Activated T-cell treated with anti-CD3 and anti-CD28 coated beads, Interleukin-2, amount 50 U/mL, for 72 hours (primary cell): Measurements from ENCODE around the gene COLEC11. TPM values are rescaled to one million over a fixed set of nuclear protein-coding genes. Genes with fewer than 3 reads are reported as not detected.
"Not testable (repeated sequence)": the region's sequence is repeated elsewhere in the genome, so short reads cannot be mapped to it uniquely, and the experiment has no call there.

Experiments used
- ATAC-seq, 2 donors: fragments of 150-1000 bp; cut with Tn5 transposase; replicated peaks in 1 of 2; 2 replicates each; pipeline ENCODE4 v1.10.0; 2021; ENCODE audit warnings: moderate library complexity in 2 of 2, mild to moderate bottlenecking in 1 of 2
- DNase-seq, 2 donors: peaks; one replicate each; pipeline ENCODE4 v3.0.0; 2021 to 2022; ENCODE audit warnings: mixed read lengths in 1 of 2
- H3K27ac Mint-ChIP-seq: one replicate; pipeline ENCODE4 v1.8.0; 2022; ENCODE audit warnings: mild to moderate bottlenecking, moderate library complexity, mixed read lengths
- H3K27me3 Mint-ChIP-seq: one replicate; pipeline ENCODE4 v1.8.0; 2022; ENCODE audit warnings: low read depth, mixed read lengths
- H3K36me3 Mint-ChIP-seq, 2 donors: one replicate each; pipeline ENCODE4 v1.8.0; 2022; ENCODE audit warnings: mixed read lengths in 2 of 2, mild to moderate bottlenecking in 1 of 2; ENCODE audit not compliant: insufficient read depth in 2 of 2
- H3K4me1 Mint-ChIP-seq: one replicate; pipeline ENCODE4 v1.8.0; 2022; ENCODE audit warnings: low read depth, mixed read lengths
- H3K4me3 Mint-ChIP-seq, 2 donors: one replicate each; pipeline ENCODE4 v1.8.0; 2022; ENCODE audit warnings: mild to moderate bottlenecking in 2 of 2, mixed read lengths in 2 of 2, moderate library complexity in 2 of 2
- H3K9me3 Mint-ChIP-seq, 2 donors: one replicate each; pipeline ENCODE4 v1.8.0; 2022; ENCODE audit warnings: mixed read lengths in 2 of 2
- total RNA-seq, 2 donors: library from RNA; stranded (reverse); gene quantifications; one replicate each; pipeline ENCODE4 v1.2.3, GENCODE V29; 2022

COLEC11 gene
- total RNA-seq, 2 donors from 2014 or later = 0.21 to 0.41 TPM

GRCh38 chr2:3654011-3654410 is 59.1 kb downstream of the COLEC11 start:
- no peak for ATAC-seq
- Mint-ChIP-seq H3K27ac (no peak overlapping the region), H3K4me3 (no peak overlapping the region), H3K4me1 (peaks cover 17% of the 10 kb centered on the region), H3K36me3 (no peaks in the 10 kb centered on the region), H3K9me3 (no peaks in the 10 kb centered on the region), H3K27me3 (no peaks in the 10 kb centered on the region)
- no peak for DNase-seq

- ATAC-seq (no peak), DNase-seq (no peak)
- no peak overlapping the region for H3K4me3 Mint-ChIP-seq
- no peak overlapping the region for H3K27ac Mint-ChIP-seq
- no peaks in the 10 kb centered on the region for H3K36me3 Mint-ChIP-seq
- H3K4me1 Mint-ChIP-seq = peaks cover 17% of the 10 kb centered on the region
- H3K27me3 Mint-ChIP-seq = no peaks in the 10 kb centered on the region
- no peaks in the 10 kb centered on the region for H3K9me3 Mint-ChIP-seq
Measured at GRCh38 chr2:3654531-3655225, 59.8 kb downstream of the COLEC11 start.

- Mint-ChIP-seq H3K9me3 (no peaks in the 10 kb centered on the region), H3K27ac (no peak overlapping the region), H3K4me3 (no peak overlapping the region), H3K27me3 (no peaks in the 10 kb centered on the region), H3K36me3 (no peaks in the 10 kb centered on the region), H3K4me1 (peaks cover 18% of the 10 kb centered on the region)
- ATAC-seq = no peak
- DNase-seq = no peak
Measured at GRCh38 chr2:3655871-3656761, 61.2 kb downstream of the COLEC11 start.

GRCh38 chr2:3656762-3657721 is 62.1 kb downstream of the COLEC11 start:
- DNase-seq = no peak
- peaks cover 9% of the 10 kb centered on the region for H3K4me1 Mint-ChIP-seq
- H3K9me3 Mint-ChIP-seq = no peaks in the 10 kb centered on the region
- no peaks in the 10 kb centered on the region for H3K36me3 Mint-ChIP-seq
- no peaks in the 10 kb centered on the region for H3K27me3 Mint-ChIP-seq
- H3K27ac Mint-ChIP-seq = no peak overlapping the region
- no peak for ATAC-seq
- H3K4me3 Mint-ChIP-seq = no peak overlapping the region

GRCh38 chr2:3657881-3658280 is 63.0 kb downstream of the COLEC11 start, which contains the start of gene ALLC:
TSS of gene ALLC (plus strand) at chr2:3658200. CDS start at chr2:3671158, 12,958 bp downstream.
- ATAC-seq (no peak), DNase-seq (no peak)
- no peak within 1 kb of the TSS for H3K27ac Mint-ChIP-seq
- H3K9me3 Mint-ChIP-seq = no peaks in the 10 kb centered on the region
- no peak within 1 kb of the TSS for H3K4me3 Mint-ChIP-seq
- H3K4me1 Mint-ChIP-seq = peaks cover 5% of the 10 kb centered on the region
- no peaks in the 10 kb centered on the region for H3K36me3 Mint-ChIP-seq
- peaks cover 5% of the 10 kb centered on the region for H3K27me3 Mint-ChIP-seq

- H3K4me3 Mint-ChIP-seq = no peak overlapping the region
- no peaks in the 10 kb centered on the region for H3K9me3 Mint-ChIP-seq
- H3K27ac Mint-ChIP-seq = no peak overlapping the region
- ATAC-seq = peak in 1 of 2 donors; percentile 28
- no peak for DNase-seq
- peaks cover 5% of the 10 kb centered on the region for H3K4me1 Mint-ChIP-seq
- no peaks in the 10 kb centered on the region for H3K36me3 Mint-ChIP-seq
- H3K27me3 Mint-ChIP-seq = peaks cover 9% of the 10 kb centered on the region
Measured at GRCh38 chr2:3659447-3660432, 64.8 kb downstream of the COLEC11 start.

GRCh38 chr2:3660640-3661039 is 65.7 kb downstream of the COLEC11 start:
- peak in 1 of 2 donors; percentile 23 for DNase-seq
- not testable (repeated sequence) for H3K27ac Mint-ChIP-seq

GRCh38 chr2:3661149-3661660 is 66.3 kb downstream of the COLEC11 start:
- peaks cover 0 to 2% of the 10 kb centered on the region in 2 donors for H3K9me3 Mint-ChIP-seq
- ATAC-seq (no peak), DNase-seq (no peak)
- no peak overlapping the region for H3K27ac Mint-ChIP-seq
- peaks cover 17% of the 10 kb centered on the region for H3K27me3 Mint-ChIP-seq
- no peak overlapping the region for H3K4me3 Mint-ChIP-seq
- H3K4me1 Mint-ChIP-seq = peaks cover 5% of the 10 kb centered on the region
- H3K36me3 Mint-ChIP-seq = no peaks in the 10 kb centered on the region

More at GRCh38 chr2:3660640-3661039, 65.7 kb downstream of the COLEC11 start:
- H3K36me3 Mint-ChIP-seq, ATAC-seq, H3K9me3 Mint-ChIP-seq, H3K4me1 Mint-ChIP-seq, H3K4me3 Mint-ChIP-seq: not testable (repeated sequence)
- peaks cover 12% of the 10 kb centered on the region for H3K27me3 Mint-ChIP-seq

- ATAC-seq (peak in 1 of 2 donors; percentile 32), DNase-seq (no peak)
- Mint-ChIP-seq H3K36me3 (no peaks in the 10 kb centered on the region), H3K4me3 (no peak overlapping the region), H3K9me3 (peaks cover 0 to 2% of the 10 kb centered on the region in 2 donors), H3K27me3 (peaks cover 17% of the 10 kb centered on the region), H3K27ac (no peak overlapping the region), H3K4me1 (peaks cover 5% of the 10 kb centered on the region)
Measured at GRCh38 chr2:3662239-3662638, 67.3 kb downstream of the COLEC11 start.

- peaks cover 23% of the 10 kb centered on the region for H3K27me3 Mint-ChIP-seq
- no peak overlapping the region for H3K4me3 Mint-ChIP-seq
- H3K36me3 Mint-ChIP-seq = no peaks in the 10 kb centered on the region
- H3K27ac Mint-ChIP-seq = no peak overlapping the region
- ATAC-seq = no peak
- peaks cover 5% of the 10 kb centered on the region for H3K4me1 Mint-ChIP-seq
- no peak for DNase-seq
- peaks cover 0 to 2% of the 10 kb centered on the region in 2 donors for H3K9me3 Mint-ChIP-seq
Measured at GRCh38 chr2:3664118-3664517, 69.2 kb downstream of the COLEC11 start.

- peaks cover 5% of the 10 kb centered on the region for H3K4me1 Mint-ChIP-seq
- no peak overlapping the region for H3K27ac Mint-ChIP-seq
- H3K36me3 Mint-ChIP-seq = no peaks in the 10 kb centered on the region
- peaks cover 0 to 2% of the 10 kb centered on the region in 2 donors for H3K9me3 Mint-ChIP-seq
- ATAC-seq = no peak
- peaks cover 23% of the 10 kb centered on the region for H3K27me3 Mint-ChIP-seq
- DNase-seq = no peak
- H3K4me3 Mint-ChIP-seq = no peak overlapping the region
Measured at GRCh38 chr2:3664925-3665324, 70.0 kb downstream of the COLEC11 start.
